ENCODE measurements around the gene OVCH1. TPM values are rescaled to one million over a fixed set of nuclear protein-coding genes. Genes with fewer than 3 reads are reported as not detected.

The OVCH1 gene
- total RNA-seq, 1 experiment from 2014 or later = 0.04 TPM

GRCh38 chr12:29380536-29381523, 116.7 kb downstream of the OVCH1 start, which contains the start of gene ERGIC2 (continued):
- TF ChIP-seq ZNF532 (CRISPR knock-in tag; IDR thresholded peaks at IDR 0.05; ENCODE audit: borderline replicate concordance) (no peak), E2F4 (CRISPR knock-in tag; IDR thresholded peaks at IDR 0.05; ENCODE audit: borderline replicate concordance, low read depth) (no peak), GRHL2 (CRISPR knock-in tag; IDR thresholded peaks at IDR 0.05; ENCODE audit: insufficient replicate concordance, severe bottlenecking) (no peak)

Other genes with a start within 250 kb of the OVCH1 start
- 46.7 to 55.2 TPM (median 51.4 TPM) in 3 replicates for gene ERGIC2, start 116.5 kb downstream of the OVCH1 start, total RNA-seq (2021)